ENCODE data around the gene KCNH8. TPM values are rescaled to one million over a fixed set of nuclear protein-coding genes. Genes with fewer than 3 reads are reported as not detected.

The KCNH8 gene
- total and polyA plus RNA-seq, 2 experiments from 2014 or later: 0.97 to 1.1 TPM

GRCh38 chr3:19105826-19106225, 42.5 kb upstream of the KCNH8 start:
- Histone ChIP-seq H3K4me1 (ENCODE audit: insufficient read depth) (no peaks in the 10 kb centered on the region), H2AFZ (no peak overlapping the region), H3K79me2 (no peaks in the 10 kb centered on the region), H3K4me2 (no peak overlapping the region), H3K9me2 (replicated peaks; ENCODE audit: insufficient read depth) (no peaks in the 10 kb centered on the region), H3K27ac (no peak overlapping the region), H4K20me1 (ENCODE audit: insufficient read depth, poor library complexity, severe bottlenecking) (no peaks in the 10 kb centered on the region), H3K9me3 (ENCODE audit: low read depth) (no peaks in the 10 kb centered on the region), H3K36me3 (replicated peaks; ENCODE audit: insufficient read depth, low read depth) (no peaks in the 10 kb centered on the region), H3K27me3 (no peaks in the 10 kb centered on the region), H3K4me3 (no peak overlapping the region)
- no peak for TF ChIP-seq EZH2 (IDR thresholded peaks at IDR 0.05; ENCODE audit: borderline replicate concordance)
- TF ChIP-seq CTCF (IDR thresholded peaks at IDR 0.05; ENCODE audit: poor library complexity): no peak
- no peak for TF ChIP-seq EZH2phosphoT487 (IDR thresholded peaks at IDR 0.05; ENCODE audit: low read depth, severe bottlenecking, unreplicated experiment)
- no peak for DNase-seq (ENCODE audit: low spot score)
- 94% methylated on average over 4 of the region's 4 CpGs for WGBS (ENCODE audit: low lambda C conversion rate, missing lambda C conversion rate)

DNA sequence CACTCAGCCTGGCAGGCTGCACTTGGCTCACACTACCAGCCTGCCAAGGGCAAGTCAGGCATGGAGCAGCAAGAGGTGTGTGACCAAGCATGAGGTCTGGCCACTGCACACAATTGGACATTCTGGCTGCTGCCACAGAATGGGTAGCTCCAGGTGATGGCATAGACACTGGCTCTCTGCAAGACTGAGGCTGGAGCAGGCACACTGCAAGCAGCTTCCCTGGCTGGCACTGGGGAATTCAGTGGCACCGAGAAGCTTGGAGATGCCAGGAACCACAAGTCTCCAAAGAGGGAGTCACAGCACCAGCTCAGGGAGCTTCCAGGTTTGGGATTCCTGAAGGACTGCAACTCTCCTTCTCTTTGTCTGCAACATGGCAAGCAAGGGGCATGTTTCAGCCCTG, 42.0 kb upstream of the KCNH8 start:
- 95% methylated on average over 1 of the region's 1 CpG for WGBS (ENCODE audit: low lambda C conversion rate, missing lambda C conversion rate)
- H3K9me2 ChIP-seq (replicated peaks; ENCODE audit: insufficient read depth): no peaks in the 10 kb centered on the region
- TF ChIP-seq EZH2 (IDR thresholded peaks at IDR 0.05; ENCODE audit: borderline replicate concordance) (no peak), EZH2phosphoT487 (IDR thresholded peaks at IDR 0.05; ENCODE audit: low read depth, severe bottlenecking, unreplicated experiment) (no peak), CTCF (IDR thresholded peaks at IDR 0.05; ENCODE audit: poor library complexity) (no peak)
- H3K4me3 ChIP-seq: no peak overlapping the region
- DNase-seq (ENCODE audit: low spot score): no peak
- no peaks in the 10 kb centered on the region for H3K27me3 ChIP-seq
- no peaks in the 10 kb centered on the region for H3K4me1 ChIP-seq (ENCODE audit: insufficient read depth)
- H3K27ac ChIP-seq: no peak overlapping the region
- H2AFZ ChIP-seq: no peak overlapping the region
- H3K79me2 ChIP-seq: no peaks in the 10 kb centered on the region
- no peaks in the 10 kb centered on the region for H3K9me3 ChIP-seq (ENCODE audit: low read depth)
- H4K20me1 ChIP-seq (ENCODE audit: insufficient read depth, poor library complexity, severe bottlenecking): no peaks in the 10 kb centered on the region
- no peaks in the 10 kb centered on the region for H3K36me3 ChIP-seq (replicated peaks; ENCODE audit: insufficient read depth, low read depth)
- H3K4me2 ChIP-seq: no peak overlapping the region

GRCh38 chr3:19107719-19108118, 40.6 kb upstream of the KCNH8 start:
- Histone ChIP-seq H3K27ac (no peak overlapping the region), H3K4me1 (ENCODE audit: insufficient read depth) (no peaks in the 10 kb centered on the region), H3K79me2 (no peaks in the 10 kb centered on the region), H4K20me1 (ENCODE audit: insufficient read depth, poor library complexity, severe bottlenecking) (no peaks in the 10 kb centered on the region), H3K27me3 (no peaks in the 10 kb centered on the region), H2AFZ (no peak overlapping the region), H3K4me3 (no peak overlapping the region), H3K9me3 (ENCODE audit: low read depth) (no peaks in the 10 kb centered on the region), H3K9me2 (replicated peaks; ENCODE audit: insufficient read depth) (no peaks in the 10 kb centered on the region), H3K4me2 (no peak overlapping the region), H3K36me3 (replicated peaks; ENCODE audit: insufficient read depth, low read depth) (no peaks in the 10 kb centered on the region)
- no peak for DNase-seq (ENCODE audit: low spot score)
- WGBS (ENCODE audit: low lambda C conversion rate, missing lambda C conversion rate): 82% methylated on average over 3 of the region's 3 CpGs
- TF ChIP-seq EZH2phosphoT487 (IDR thresholded peaks at IDR 0.05; ENCODE audit: low read depth, severe bottlenecking, unreplicated experiment) (no peak), EZH2 (IDR thresholded peaks at IDR 0.05; ENCODE audit: borderline replicate concordance) (no peak), CTCF (IDR thresholded peaks at IDR 0.05; ENCODE audit: poor library complexity) (no peak)
